CD4-positive, alpha-beta memory T cell (primary cell): ENCODE data around the gene SELENOF. TPM values are rescaled to one million over a fixed set of nuclear protein-coding genes. Genes with fewer than 3 reads are reported as not detected.

Source experiments
- CTCF ChIA-PET: fragments of 350-600 bp; sonication (Branson Sonifier 250); formaldehyde crosslinking; loops from one replicate; lab custom pipeline; 2021; ENCODE audit warnings: inconsistent platforms; ENCODE audit not compliant: partially characterized antibody; lab: Charles Lee
- POLR2A ChIA-PET: fragments of 350-600 bp; sonication (Branson Sonifier 250); formaldehyde crosslinking; loops from one replicate; lab custom pipeline; 2021; ENCODE audit not compliant: partially characterized antibody; lab: Charles Lee
- DNase-seq, 5 donors: peaks; one replicate each; pipeline versions ENCODE4 v3.0.0 to v3.0.0-alpha.2; 2020 to 2022; ENCODE audit warnings: mixed read lengths in 1 of 5
- H3K27ac ChIP-seq: one replicate; pipeline ENCODE4 v1.7.0; 2013; ENCODE audit warnings: low read depth, low read length
- H3K27me3 ChIP-seq: 2 replicates; pipeline ENCODE4 v1.7.0; 2013; ENCODE audit warnings: mild to moderate bottlenecking, low read length, moderate library complexity; ENCODE audit not compliant: insufficient read depth
- H3K36me3 ChIP-seq: 2 replicates; pipeline ENCODE4 v1.7.0; 2013; ENCODE audit warnings: mild to moderate bottlenecking, low read length, moderate library complexity; ENCODE audit not compliant: insufficient read depth
- H3K4me1 ChIP-seq: 2 replicates; pipeline ENCODE4 v1.7.0; 2013; ENCODE audit warnings: mild to moderate bottlenecking, low read length, moderate library complexity; ENCODE audit not compliant: insufficient read depth
- H3K4me3 ChIP-seq, 2 donors: one replicate each; pipeline ENCODE4 v1.7.0; 2013; ENCODE audit warnings: low read length in 2 of 2, mild to moderate bottlenecking in 1 of 2
- H3K9me3 ChIP-seq, 2 donors: one replicate each; pipeline ENCODE4 v1.7.0; 2013; ENCODE audit warnings: low read length in 2 of 2, control low read depth in 1 of 2; ENCODE audit not compliant: control insufficient read depth in 1 of 2
- H3K27ac Mint-ChIP-seq, 7 donors: one replicate each; pipeline ENCODE4 v1.8.0; 2020 to 2021; ENCODE audit warnings: mixed read lengths in 7 of 7, mild to moderate bottlenecking in 6 of 7, inconsistent platforms in 3 of 7, moderate library complexity in 3 of 7
- H3K27me3 Mint-ChIP-seq, 2 donors: one replicate each; pipeline ENCODE4 v1.8.0; 2020 to 2021; ENCODE audit warnings: mixed read lengths in 2 of 2
- H3K36me3 Mint-ChIP-seq, 2 donors: one replicate each; pipeline ENCODE4 v1.8.0; 2020 to 2021; ENCODE audit warnings: mixed read lengths in 2 of 2, inconsistent platforms in 1 of 2, mild to moderate bottlenecking in 1 of 2
- H3K4me1 Mint-ChIP-seq, 4 donors: one replicate each; pipeline ENCODE4 v1.8.0; 2020 to 2021; ENCODE audit warnings: mixed read lengths in 4 of 4, mild to moderate bottlenecking in 1 of 4
- H3K4me3 Mint-ChIP-seq, 8 donors: one replicate each; pipeline ENCODE4 v1.8.0; 2020 to 2021; ENCODE audit warnings: mixed read lengths in 8 of 8, mild to moderate bottlenecking in 7 of 8, moderate library complexity in 6 of 8, inconsistent platforms in 3 of 8
- H3K9me3 Mint-ChIP-seq, 8 donors: one replicate each; pipeline ENCODE4 v1.8.0; 2020 to 2021; ENCODE audit warnings: mixed read lengths in 8 of 8, mild to moderate bottlenecking in 5 of 8, inconsistent platforms in 3 of 8, moderate library complexity in 1 of 8
- intact Hi-C: fragments of 100-400 bp; cut with micrococcal nuclease; formaldehyde crosslinking; loops from one replicate; pipeline ENCODE4 v1.15.1; 2023
- polyA plus RNA-seq, 2 donors: library from polyadenylated mRNA; unstranded; fragments of 300-500 nt; fragmentation: Illumina TruSeq; gene quantifications; one replicate each; pipeline ENCODE4 v1.2.3, GENCODE V29; 2021
- total RNA-seq, 2 experiments: library from RNA; stranded (reverse); gene quantifications; one replicate each; pipeline ENCODE4 v1.2.3, GENCODE V29; 2021

The SELENOF gene
- total and polyA plus RNA-seq, 4 experiments from 2014 or later = 151 to 392 (median 233) TPM

- Histone ChIP-seq H3K27ac (no peak overlapping the region), H3K27me3 (no peaks in the 10 kb centered on the region), H3K4me3 (no peak overlapping the region), H3K4me1 (no peaks in the 10 kb centered on the region), H3K9me3 (no peaks in the 10 kb centered on the region), H3K36me3 (no peaks in the 10 kb centered on the region)
- intact Hi-C loops = no loop called here
- no peaks in the 10 kb centered on the region for H3K36me3 Mint-ChIP-seq
- no peaks in the 10 kb centered on the region for H3K4me1 Mint-ChIP-seq
- no peak for DNase-seq
- no peaks in the 10 kb centered on the region for H3K9me3 Mint-ChIP-seq
- H3K27ac Mint-ChIP-seq = no peak overlapping the region
- POLR2A ChIA-PET = no interaction called here
- CTCF ChIA-PET = no interaction called here
- peaks cover 0 to 2% of the 10 kb centered on the region in 2 donors for H3K27me3 Mint-ChIP-seq
- H3K4me3 Mint-ChIP-seq = no peak overlapping the region
These were observed 61.6 kb downstream of the SELENOF start for GRCh38 chr1:86852289-86852688.

- H3K27ac ChIP-seq = no peak overlapping the region
- no peak for DNase-seq
- H3K9me3 ChIP-seq = no peaks in the 10 kb centered on the region
- no peak overlapping the region for H3K4me3 ChIP-seq
- Mint-ChIP-seq H3K27me3 (peaks cover 0 to 2% of the 10 kb centered on the region in 2 donors), H3K27ac (no peak overlapping the region), H3K4me3 (no peak overlapping the region), H3K36me3 (no peaks in the 10 kb centered on the region), H3K9me3 (no peaks in the 10 kb centered on the region), H3K4me1 (no peaks in the 10 kb centered on the region)
- no peaks in the 10 kb centered on the region for H3K4me1 ChIP-seq
- intact Hi-C loops = no loop called here
- no peaks in the 10 kb centered on the region for H3K36me3 ChIP-seq
- ChIA-PET CTCF (interaction anchor here (1.1 kb wide), 1 partner anchor 12 kb away, joined by 3 read pairs; no protein-coding TSS in a partner anchor), POLR2A (no interaction called here)
- H3K27me3 ChIP-seq = no peaks in the 10 kb centered on the region
These were observed 64.2 kb downstream of the SELENOF start for GRCh38 chr1:86849756-86850155.

DNA sequence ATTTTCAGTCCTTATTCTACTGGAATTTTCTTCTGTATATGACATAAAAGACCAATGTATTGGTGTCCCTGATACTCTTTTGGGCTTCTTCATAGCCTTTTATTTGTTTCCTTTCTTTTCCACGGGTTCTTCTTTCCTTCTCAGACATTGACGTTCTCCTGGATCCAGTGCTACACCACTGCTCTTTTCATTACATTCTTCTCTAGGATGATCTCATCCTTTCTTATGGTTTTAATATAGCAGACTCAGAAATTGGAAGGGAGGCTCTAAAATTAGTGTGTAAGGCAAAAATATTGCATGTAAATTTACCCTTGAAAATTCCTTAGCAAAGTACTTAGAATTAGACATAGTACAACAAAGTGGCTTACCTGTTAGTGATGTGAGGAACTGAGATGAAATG is 65.3 kb downstream of the SELENOF start:
- Histone ChIP-seq H3K4me3 (no peak overlapping the region), H3K9me3 (no peaks in the 10 kb centered on the region), H3K36me3 (no peaks in the 10 kb centered on the region), H3K27ac (no peak overlapping the region), H3K27me3 (no peaks in the 10 kb centered on the region), H3K4me1 (no peaks in the 10 kb centered on the region)
- Mint-ChIP-seq H3K27ac (no peak overlapping the region), H3K36me3 (no peaks in the 10 kb centered on the region), H3K9me3 (no peaks in the 10 kb centered on the region), H3K27me3 (peaks cover 0 to 2% of the 10 kb centered on the region in 2 donors), H3K4me1 (no peaks in the 10 kb centered on the region), H3K4me3 (no peak overlapping the region)
- DNase-seq = no peak
- CTCF ChIA-PET = no interaction called here
- intact Hi-C loops = no loop called here
- POLR2A ChIA-PET = no interaction called here

DNA sequence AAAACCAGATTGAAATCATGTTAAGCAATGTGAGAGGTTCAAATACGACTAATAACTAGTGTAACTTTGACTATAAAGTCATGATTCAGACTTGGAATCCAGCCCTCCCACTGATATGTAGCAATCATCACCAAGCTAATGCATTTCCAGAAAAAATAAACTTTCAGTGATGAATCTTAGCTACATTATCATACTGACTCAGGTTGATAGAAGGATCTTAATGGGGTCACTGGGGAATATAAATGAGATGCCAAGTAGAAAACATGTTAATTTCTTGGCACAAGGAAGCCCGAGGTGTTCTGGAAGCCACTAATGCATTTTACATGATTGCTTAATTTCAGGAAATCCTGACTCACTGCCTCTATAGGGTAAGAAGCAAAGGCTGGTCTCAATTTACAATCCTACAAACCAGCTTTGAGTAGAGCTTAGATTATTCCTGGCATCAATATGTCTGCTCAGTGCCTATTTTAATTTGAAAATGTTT is 67.7 kb downstream of the SELENOF start:
- no peaks in the 10 kb centered on the region for H3K4me1 Mint-ChIP-seq
- POLR2A ChIA-PET = no interaction called here
- H3K9me3 Mint-ChIP-seq = no peaks in the 10 kb centered on the region
- Histone ChIP-seq H3K4me1 (no peaks in the 10 kb centered on the region), H3K36me3 (no peaks in the 10 kb centered on the region), H3K4me3 (no peak overlapping the region), H3K9me3 (no peaks in the 10 kb centered on the region), H3K27me3 (no peaks in the 10 kb centered on the region), H3K27ac (no peak overlapping the region)
- no peak for DNase-seq
- CTCF ChIA-PET = interaction anchor here (1.1 kb wide), 1 partner anchor 121 kb away, joined by 3 read pairs; no protein-coding TSS in a partner anchor
- H3K27ac Mint-ChIP-seq = no peak overlapping the region
- peaks cover 0 to 2% of the 10 kb centered on the region in 2 donors for H3K27me3 Mint-ChIP-seq
- intact Hi-C loops = no loop called here
- no peaks in the 10 kb centered on the region for H3K36me3 Mint-ChIP-seq
- no peak overlapping the region for H3K4me3 Mint-ChIP-seq

DNA sequence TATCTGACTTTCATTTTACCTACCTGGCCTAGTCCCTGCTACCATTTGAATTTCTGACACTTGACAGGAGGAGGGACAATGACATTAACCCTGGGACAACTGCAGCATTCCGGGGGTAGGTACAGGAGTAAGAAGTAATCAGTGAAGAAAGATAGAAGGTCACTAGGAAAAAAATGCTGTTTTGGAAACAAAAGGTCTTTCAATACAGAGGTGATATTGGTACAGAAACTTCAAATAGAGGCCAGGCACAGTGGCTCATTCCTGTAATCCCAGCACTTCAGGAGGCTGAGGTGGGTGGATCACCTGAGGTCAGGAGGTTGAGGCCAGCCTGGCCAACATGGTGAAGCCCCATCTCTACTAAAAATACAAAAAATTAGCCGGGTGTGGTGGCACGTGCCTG is 68.4 kb downstream of the SELENOF start:
- H3K27ac Mint-ChIP-seq = no peak overlapping the region
- H3K4me3 Mint-ChIP-seq = no peak overlapping the region
- Histone ChIP-seq H3K36me3 (no peaks in the 10 kb centered on the region), H3K9me3 (no peaks in the 10 kb centered on the region), H3K4me1 (no peaks in the 10 kb centered on the region), H3K27me3 (no peaks in the 10 kb centered on the region), H3K27ac (no peak overlapping the region), H3K4me3 (no peak overlapping the region)
- CTCF ChIA-PET = interaction anchor here (0.7 to 1.1 kb wide), 2 partner anchors 106 to 119 kb away, joined by 3 read pairs; no protein-coding TSS in a partner anchor
- POLR2A ChIA-PET = interaction anchor here (0.6 kb wide), 1 partner anchor 1809 kb away, joined by 3 read pairs; no protein-coding TSS in a partner anchor
- intact Hi-C loops = no loop called here
- H3K4me1 Mint-ChIP-seq = no peaks in the 10 kb centered on the region
- H3K36me3 Mint-ChIP-seq = no peaks in the 10 kb centered on the region
- H3K27me3 Mint-ChIP-seq = peaks cover 0 to 2% of the 10 kb centered on the region in 2 donors
- no peaks in the 10 kb centered on the region for H3K9me3 Mint-ChIP-seq
- no peak for DNase-seq

GRCh38 chr1:86841116-86841515 is 72.8 kb downstream of the SELENOF start:
- H3K4me3 Mint-ChIP-seq = no peak overlapping the region
- no peaks in the 10 kb centered on the region for H3K9me3 ChIP-seq
- no peak overlapping the region for H3K27ac Mint-ChIP-seq
- no peaks in the 10 kb centered on the region for H3K4me1 ChIP-seq
- H3K9me3 Mint-ChIP-seq = no peaks in the 10 kb centered on the region
- H3K27me3 Mint-ChIP-seq = peaks cover 1 to 5% of the 10 kb centered on the region in 2 donors
- H3K36me3 Mint-ChIP-seq = no peaks in the 10 kb centered on the region
- ChIA-PET CTCF (no interaction called here), POLR2A (no interaction called here)
- H3K27ac ChIP-seq = no peak overlapping the region
- H3K27me3 ChIP-seq = no peaks in the 10 kb centered on the region
- intact Hi-C loops = no loop called here
- no peaks in the 10 kb centered on the region for H3K36me3 ChIP-seq
- H3K4me3 ChIP-seq = no peak overlapping the region
- H3K4me1 Mint-ChIP-seq = no peaks in the 10 kb centered on the region
- no peak for DNase-seq

DNA sequence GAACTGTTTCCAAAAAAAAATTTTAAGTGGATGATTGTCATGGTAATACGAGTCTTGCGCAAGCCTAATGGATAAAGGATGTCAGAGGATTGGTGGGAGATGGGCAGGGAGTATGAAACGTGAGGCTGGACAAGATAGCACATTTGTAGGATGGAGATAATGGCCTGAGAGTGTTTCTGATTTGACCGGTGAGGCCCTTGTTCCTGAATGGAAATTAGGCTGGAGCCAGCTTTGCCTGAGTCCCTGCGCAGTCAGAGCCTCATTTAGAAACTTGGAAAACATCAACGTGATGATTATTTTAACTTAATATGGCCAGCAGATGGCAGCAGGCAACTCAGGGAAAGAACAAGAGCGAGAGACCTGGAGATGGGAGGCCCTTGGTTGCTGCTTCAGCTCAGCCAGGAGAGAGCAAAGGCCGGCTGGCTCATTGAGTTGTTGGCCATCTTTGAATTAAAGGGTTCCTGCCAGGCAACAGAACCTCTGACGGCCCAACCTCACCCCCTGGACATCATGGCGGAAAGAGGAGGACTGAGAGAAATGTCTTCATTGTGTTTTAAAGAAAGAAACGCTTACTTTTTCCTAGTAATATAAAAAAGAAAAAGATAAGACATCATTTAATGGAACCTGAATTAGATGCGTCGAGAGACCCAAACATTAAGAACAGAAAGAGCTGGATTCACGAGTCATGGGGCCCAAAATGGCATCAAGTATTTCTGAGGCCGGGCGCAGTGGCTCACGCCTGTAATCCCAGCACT is 80.3 kb downstream of the SELENOF start:
- Mint-ChIP-seq H3K4me3 (no peak overlapping the region), H3K4me1 (peaks cover 0 to 5% (median 2%) of the 10 kb centered on the region in 4 donors), H3K27ac (peak overlapping the region in 2 of 7 donors; percentile 4 to 35)

More for the DNA sequence above, 80.3 kb downstream of the SELENOF start:
- H3K9me3 Mint-ChIP-seq = no peaks in the 10 kb centered on the region
- H3K36me3 Mint-ChIP-seq = no peaks in the 10 kb centered on the region
- H3K36me3 ChIP-seq = no peaks in the 10 kb centered on the region
- H3K27ac ChIP-seq = no peak overlapping the region
- DNase-seq = peak; percentile 51 to 61 (median 58)
- peaks cover 5% of the 10 kb centered on the region for H3K4me1 ChIP-seq
- intact Hi-C loops = loop anchor here (1.0 kb wide), 3 partner anchors 129 to 251 kb away; partner anchors contain the start of gene SH3GLB1
- ChIA-PET POLR2A (no interaction called here), CTCF (interaction anchor here (0.7 to 4.0 kb wide), 14 partner anchors 14 to 262 kb away, joined by 3 to 102 read pairs (median 4); no protein-coding TSS in a partner anchor)
- no peak overlapping the region for H3K4me3 ChIP-seq
- H3K27me3 Mint-ChIP-seq = peaks cover 4 to 5% of the 10 kb centered on the region in 2 donors
- H3K9me3 ChIP-seq = no peaks in the 10 kb centered on the region
- H3K27me3 ChIP-seq = no peaks in the 10 kb centered on the region
